Raji (cell line): ENCODE measurements around the gene PDCD11.

Experiments used
- POLR2A ChIP-seq: IDR thresholded peaks from 2 replicates; pipeline ENCODE4 v1.6.1; 2011; ENCODE audit warnings: low read depth, low read length, control low read depth; ENCODE audit not compliant: insufficient read depth

The PDCD11 gene, protein sequence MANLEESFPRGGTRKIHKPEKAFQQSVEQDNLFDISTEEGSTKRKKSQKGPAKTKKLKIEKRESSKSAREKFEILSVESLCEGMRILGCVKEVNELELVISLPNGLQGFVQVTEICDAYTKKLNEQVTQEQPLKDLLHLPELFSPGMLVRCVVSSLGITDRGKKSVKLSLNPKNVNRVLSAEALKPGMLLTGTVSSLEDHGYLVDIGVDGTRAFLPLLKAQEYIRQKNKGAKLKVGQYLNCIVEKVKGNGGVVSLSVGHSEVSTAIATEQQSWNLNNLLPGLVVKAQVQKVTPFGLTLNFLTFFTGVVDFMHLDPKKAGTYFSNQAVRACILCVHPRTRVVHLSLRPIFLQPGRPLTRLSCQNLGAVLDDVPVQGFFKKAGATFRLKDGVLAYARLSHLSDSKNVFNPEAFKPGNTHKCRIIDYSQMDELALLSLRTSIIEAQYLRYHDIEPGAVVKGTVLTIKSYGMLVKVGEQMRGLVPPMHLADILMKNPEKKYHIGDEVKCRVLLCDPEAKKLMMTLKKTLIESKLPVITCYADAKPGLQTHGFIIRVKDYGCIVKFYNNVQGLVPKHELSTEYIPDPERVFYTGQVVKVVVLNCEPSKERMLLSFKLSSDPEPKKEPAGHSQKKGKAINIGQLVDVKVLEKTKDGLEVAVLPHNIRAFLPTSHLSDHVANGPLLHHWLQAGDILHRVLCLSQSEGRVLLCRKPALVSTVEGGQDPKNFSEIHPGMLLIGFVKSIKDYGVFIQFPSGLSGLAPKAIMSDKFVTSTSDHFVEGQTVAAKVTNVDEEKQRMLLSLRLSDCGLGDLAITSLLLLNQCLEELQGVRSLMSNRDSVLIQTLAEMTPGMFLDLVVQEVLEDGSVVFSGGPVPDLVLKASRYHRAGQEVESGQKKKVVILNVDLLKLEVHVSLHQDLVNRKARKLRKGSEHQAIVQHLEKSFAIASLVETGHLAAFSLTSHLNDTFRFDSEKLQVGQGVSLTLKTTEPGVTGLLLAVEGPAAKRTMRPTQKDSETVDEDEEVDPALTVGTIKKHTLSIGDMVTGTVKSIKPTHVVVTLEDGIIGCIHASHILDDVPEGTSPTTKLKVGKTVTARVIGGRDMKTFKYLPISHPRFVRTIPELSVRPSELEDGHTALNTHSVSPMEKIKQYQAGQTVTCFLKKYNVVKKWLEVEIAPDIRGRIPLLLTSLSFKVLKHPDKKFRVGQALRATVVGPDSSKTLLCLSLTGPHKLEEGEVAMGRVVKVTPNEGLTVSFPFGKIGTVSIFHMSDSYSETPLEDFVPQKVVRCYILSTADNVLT (N-terminal part only)

DNA sequence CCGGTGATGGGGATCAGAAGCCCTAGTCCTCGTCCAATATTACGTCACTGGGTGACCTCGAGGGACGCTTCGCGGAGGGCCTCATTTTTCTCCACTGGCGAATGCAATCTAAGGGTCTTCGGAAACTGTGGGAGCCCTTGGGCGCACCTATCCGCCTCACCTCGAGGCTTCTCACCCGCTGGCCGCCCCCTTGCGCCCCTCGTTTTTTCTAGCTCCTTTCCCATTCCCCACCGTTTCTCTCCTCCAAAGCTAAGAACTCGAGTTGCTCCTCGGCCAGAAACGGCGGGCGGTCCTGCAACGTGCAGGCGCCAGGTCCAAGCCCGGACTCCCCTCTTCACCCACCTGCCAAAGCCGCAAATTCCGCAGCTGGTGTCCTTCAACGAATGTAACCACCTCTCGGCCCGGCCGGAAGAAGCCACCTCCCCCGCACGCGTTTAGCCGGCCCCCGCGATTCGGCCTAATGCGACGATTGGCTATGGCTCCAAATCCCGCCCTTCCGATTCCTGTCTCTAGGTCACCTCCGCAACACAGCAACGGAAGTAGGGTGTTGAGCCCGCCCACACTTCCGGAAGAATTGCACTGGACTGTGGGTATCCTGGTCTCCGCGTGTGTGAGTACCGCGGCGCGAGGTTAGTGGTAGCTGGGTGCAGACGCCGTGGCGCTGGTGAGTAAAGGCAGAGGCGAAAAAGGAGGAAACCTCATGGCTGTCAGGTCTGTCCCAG is at the start of gene PDCD11, which contains the start of gene ATP5MK:
Gene PDCD11, plus strand, starts transcription at position 560 of the 722 bp plus-strand sequence. CDS start 1,801 bp downstream, outside the sequence.
Gene ATP5MK, minus strand, starts transcription at position 409 of the 722 bp plus-strand sequence. CDS start 4,018 bp downstream, outside the sequence.
- peak; percentile 98 for TF ChIP-seq POLR2A

GRCh38 chr10:103350175-103350516 is 46.3 kb upstream of the PDCD11 start:
- no peak for TF ChIP-seq POLR2A

GRCh38 chr10:103350517-103351260 is 45.7 kb upstream of the PDCD11 start, which contains the start of gene PCGF6:
TSS of gene PCGF6 (minus strand) at chr10:103351140. CDS start at chr10:103351066, 74 bp downstream.
- peak; percentile 85 for TF ChIP-seq POLR2A

- TF ChIP-seq POLR2A = no peak
These were observed 43.1 kb upstream of the PDCD11 start for GRCh38 chr10:103353281-103353680.

DNA sequence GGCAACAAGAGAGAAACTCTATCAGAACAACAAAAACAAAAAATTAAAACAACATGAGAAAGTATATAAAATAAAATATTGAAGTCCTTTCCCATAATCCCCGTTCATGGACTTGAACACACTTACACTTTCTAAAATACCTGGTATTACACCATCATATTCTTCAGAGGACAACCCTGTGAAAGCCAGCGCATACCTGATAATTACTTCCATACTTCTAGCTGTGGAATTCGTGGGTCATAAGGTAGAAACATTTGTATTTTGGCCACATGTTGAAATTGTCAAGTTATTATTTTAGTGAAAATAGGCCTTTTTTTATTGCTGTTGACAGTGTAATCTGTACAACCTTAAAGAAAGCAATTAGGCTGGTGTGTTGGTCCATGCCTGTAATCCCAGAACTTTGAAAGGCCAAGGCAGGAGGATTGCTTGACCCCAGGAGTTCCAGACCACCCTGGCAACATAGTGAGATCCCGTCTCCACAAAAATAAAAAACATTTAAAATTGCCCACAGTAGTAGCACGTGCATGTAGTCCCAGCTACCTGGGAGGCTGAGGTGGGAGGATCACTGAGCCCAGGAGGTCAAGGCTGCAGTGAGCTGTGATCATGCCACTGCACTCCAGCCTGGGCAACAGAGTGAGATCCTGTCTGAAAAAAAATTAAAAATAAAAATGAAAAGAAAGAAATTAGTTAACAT is 40.4 kb upstream of the PDCD11 start:
- no peak for TF ChIP-seq POLR2A

DNA sequence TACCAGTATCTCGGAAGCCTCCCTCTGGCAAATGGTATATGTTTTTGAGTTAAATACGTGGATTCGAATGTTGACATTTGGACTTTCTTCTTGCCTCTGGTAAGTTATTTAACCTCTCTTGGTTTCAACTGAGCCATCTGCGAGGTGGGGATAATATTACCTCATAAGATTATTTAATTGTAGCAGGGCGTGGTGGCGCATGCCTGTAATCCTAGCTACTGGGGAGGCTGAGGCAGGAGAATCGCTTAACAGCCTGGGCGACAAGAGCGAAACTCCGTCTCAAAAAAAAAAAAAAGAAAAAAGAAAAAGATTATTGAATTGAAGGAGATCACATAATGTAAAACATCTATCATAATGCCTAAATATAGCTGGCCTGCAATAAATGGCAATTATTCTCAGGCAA is 29.0 kb upstream of the PDCD11 start:
- no peak for TF ChIP-seq POLR2A

DNA sequence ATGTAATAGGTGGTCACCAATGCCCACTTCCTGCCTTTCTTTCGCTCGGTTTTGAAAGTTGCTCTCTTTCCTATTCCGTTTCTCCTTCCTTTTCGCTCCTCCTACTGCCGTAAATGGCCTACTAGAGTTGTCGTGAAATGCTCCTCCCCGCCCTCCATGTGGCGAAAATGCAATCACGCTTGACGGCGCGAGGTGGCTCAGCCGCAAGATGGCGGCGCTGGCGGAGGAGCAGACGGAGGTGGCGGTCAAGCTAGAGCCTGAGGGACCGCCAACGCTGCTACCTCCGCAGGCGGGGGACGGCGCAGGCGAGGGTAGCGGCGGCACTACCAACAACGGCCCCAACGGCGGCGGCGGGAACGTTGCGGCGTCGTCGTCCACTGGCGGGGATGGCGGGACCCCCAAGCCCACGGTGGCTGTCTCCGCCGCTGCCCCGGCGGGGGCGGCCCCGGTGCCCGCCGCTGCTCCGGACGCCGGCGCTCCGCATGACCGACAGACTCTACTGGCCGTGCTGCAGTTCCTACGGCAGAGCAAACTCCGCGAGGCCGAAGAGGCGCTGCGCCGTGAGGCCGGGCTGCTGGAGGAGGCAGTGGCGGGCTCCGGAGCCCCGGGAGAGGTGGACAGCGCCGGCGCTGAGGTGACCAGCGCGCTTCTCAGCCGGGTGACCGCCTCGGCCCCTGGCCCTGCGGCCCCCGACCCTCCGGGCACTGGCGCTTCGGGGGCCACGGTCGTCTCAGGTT is 28.5 kb upstream of the PDCD11 start, which contains the start of gene TAF5:
Gene TAF5, plus strand, starts transcription at position 195 of the 737 bp plus-strand sequence. Its CDS starts 14 bp downstream, at position 209.
- TF ChIP-seq POLR2A = peak; percentile 95

- TF ChIP-seq POLR2A = no peak
These were observed 22.9 kb upstream of the PDCD11 start for GRCh38 chr10:103373544-103373943.

DNA sequence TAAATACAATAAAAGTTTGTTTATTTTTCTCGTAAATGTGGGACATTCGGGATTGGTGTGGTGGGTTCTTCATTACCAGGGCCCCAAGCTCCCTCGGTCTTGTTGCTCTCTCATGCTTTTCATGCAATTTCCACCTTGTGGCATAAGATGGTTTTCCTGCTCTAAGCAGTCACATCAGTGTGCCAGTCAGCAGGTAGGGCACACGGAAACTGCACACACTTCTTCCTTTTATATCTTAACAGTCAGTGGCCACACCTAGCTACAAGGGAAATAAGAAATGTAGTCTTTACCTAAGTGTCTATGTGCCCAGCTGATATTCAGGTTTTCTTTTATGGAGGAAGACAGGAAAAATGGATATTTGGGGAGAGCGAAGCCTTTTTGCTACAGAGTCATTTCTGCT is 22.2 kb upstream of the PDCD11 start:
- no peak for TF ChIP-seq POLR2A

- no peak for TF ChIP-seq POLR2A
These were observed 13.7 kb upstream of the PDCD11 start for GRCh38 chr10:103382769-103383168.

DNA sequence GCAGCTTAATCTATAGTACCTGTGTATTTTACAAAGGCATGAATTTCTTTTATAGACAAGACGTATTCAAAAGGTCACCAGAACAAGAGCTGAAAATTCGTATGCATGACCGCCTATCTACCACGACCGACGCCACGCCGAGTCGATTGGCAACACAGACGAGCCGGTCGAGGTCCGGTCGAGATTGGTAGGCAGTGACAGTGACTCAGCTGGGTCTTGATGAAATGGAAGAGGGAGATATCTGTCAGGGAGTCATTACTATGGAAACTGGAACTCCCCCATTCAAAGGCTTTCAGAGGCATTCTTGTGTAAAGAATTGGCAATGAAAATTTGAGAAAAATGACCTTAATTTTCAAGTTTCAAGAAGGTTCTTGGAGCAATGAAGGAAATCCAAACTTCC is 2.2 kb upstream of the PDCD11 start:
- no peak for TF ChIP-seq POLR2A

- TF ChIP-seq POLR2A = no peak
These were observed 716 bp upstream of the PDCD11 start for GRCh38 chr10:103395754-103396066.
